Measurements from ENCODE around the gene C15orf61.

The C15orf61 gene

DNA sequence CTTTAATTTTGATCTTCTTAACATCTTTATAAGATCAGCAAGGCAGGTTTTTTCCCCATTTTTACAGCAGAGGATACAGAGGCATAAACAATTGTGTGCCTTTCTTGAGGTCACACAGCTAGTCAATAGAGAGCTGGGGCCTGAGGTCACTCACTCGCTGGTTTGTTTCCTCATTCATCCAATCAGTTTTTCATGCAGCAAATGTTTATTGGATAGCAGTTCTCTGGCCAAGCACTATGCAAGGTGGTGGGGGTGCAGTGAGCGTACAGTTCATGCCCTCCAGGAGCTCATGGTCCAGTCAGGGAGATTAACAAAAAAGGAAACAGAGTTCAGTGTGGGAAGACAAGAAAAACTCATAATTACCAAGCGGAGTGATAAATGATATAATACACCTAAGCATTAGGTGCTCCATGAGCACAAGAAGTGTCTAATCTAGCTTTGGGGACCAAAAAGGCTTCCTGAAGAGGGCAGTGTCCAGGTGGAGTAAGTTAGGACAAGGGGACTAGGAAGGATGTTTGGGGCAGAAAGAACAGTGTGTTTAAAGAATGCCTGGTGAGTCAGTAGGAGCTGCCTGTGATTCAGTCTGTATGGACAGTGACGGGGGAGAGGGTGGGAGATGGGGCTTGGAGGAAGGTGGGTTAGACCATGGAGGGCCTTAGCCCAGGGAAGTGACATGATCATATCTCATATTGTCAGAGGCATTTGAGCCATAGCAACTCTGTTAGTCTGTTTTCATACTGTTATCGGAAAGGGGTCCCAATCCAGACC, 50.9 kb downstream of the C15orf61 start:
- no peak for DNase-seq (ENCODE audit: low spot score in 2 of 2)
- H3K4me3 Mint-ChIP-seq: no peak overlapping the region
- H3K4me1 Mint-ChIP-seq: peaks cover 4% of the 10 kb centered on the region
- no peak overlapping the region for H3K27ac Mint-ChIP-seq
- no peaks in the 10 kb centered on the region for H3K27me3 Mint-ChIP-seq
- no peaks in the 10 kb centered on the region for H3K9me3 Mint-ChIP-seq
- peaks cover 25% of the 10 kb centered on the region for H3K36me3 Mint-ChIP-seq
- ATAC-seq (ENCODE audit: low read depth): no peak

DNA sequence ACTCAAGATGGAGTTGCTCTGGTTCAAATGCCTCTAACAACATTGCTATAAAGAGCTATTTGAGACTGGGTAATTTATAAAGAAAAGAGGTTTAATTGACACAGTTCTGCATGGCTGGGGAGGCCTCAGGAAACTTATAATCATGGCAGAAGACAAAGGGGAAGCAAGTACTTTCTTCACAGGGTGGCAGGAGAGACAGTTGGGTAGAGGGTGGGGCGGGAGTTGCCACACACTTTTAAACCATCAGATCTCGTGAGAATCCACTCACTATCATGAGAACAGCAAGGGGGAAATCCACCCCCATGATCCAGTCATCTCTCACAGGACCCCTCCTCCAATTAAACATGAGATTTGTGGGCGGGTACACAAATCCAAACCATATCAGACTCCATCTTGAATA, 52.3 kb downstream of the C15orf61 start:
- H3K4me1 Mint-ChIP-seq: peaks cover 4% of the 10 kb centered on the region
- no peak overlapping the region for H3K4me3 Mint-ChIP-seq
- no peak for DNase-seq (ENCODE audit: low spot score in 2 of 2)
- no peaks in the 10 kb centered on the region for H3K27me3 Mint-ChIP-seq
- H3K27ac Mint-ChIP-seq: no peak overlapping the region
- no peak for ATAC-seq (ENCODE audit: low read depth)
- H3K36me3 Mint-ChIP-seq: peaks cover 22% of the 10 kb centered on the region
- no peaks in the 10 kb centered on the region for H3K9me3 Mint-ChIP-seq

DNA sequence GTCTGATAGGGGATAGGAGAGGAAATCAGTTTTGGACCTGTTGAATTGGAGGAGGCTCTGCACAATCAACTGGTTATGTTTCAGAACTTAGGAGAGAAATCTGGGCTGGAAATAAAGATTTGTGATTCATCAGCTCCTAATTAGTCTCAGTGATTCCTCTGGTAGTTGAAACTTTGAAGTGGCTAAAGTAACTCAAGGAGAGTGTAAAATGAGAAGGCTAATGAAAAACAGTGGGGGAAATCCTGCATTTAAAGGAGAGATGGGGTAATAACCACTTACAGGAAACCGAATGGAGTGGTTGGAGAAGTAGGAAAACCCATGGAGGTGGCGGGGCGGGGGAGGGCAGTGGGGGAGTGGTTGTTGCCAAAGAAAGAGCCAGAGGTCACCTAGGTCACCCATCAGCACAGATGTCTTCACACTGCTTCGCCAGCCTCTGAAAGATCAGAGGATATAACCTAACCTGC, 54.1 kb downstream of the C15orf61 start:
- Mint-ChIP-seq H3K9me3 (no peaks in the 10 kb centered on the region), H3K36me3 (peaks cover 18% of the 10 kb centered on the region), H3K27ac (no peak overlapping the region), H3K4me3 (no peak overlapping the region), H3K27me3 (no peaks in the 10 kb centered on the region), H3K4me1 (peaks cover 4% of the 10 kb centered on the region)
- ATAC-seq (ENCODE audit: low read depth) (no peak), DNase-seq (ENCODE audit: low spot score in 2 of 2) (no peak)

DNA sequence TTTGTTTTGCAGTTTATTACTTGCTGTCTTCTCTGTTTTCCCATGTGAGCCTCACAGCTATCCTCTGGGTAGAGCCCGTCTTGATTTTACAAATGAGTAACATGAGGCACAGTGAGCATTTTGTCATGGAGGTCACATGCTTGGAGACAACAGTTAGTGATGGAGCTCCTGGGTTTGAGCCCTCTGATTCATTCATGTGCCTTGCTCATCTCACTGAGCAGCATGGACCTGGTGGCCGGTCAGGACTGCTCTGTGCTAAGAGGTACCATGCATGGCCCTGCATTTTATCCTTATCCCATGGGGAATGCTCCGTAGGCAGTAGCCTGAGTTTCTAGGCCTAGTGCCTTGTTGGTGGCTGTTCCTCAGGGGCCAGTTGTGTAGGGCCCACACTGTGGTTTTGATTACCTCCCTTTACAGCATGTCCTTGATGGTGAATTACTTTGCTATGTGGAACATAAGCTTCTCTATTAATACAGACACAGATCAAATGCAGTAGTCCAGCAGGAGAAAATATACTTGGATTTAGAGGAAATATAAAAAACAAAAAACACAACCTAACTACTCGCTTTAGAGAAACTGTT, 57.2 kb downstream of the C15orf61 start:
- H3K4me3 Mint-ChIP-seq: no peak overlapping the region
- no peak overlapping the region for H3K27ac Mint-ChIP-seq
- H3K9me3 Mint-ChIP-seq: no peaks in the 10 kb centered on the region
- DNase-seq (ENCODE audit: low spot score in 2 of 2) (no peak), ATAC-seq (ENCODE audit: low read depth) (no peak)
- H3K27me3 Mint-ChIP-seq: no peaks in the 10 kb centered on the region
- H3K4me1 Mint-ChIP-seq: peaks cover 7% of the 10 kb centered on the region
- H3K36me3 Mint-ChIP-seq: peaks cover 11% of the 10 kb centered on the region

DNA sequence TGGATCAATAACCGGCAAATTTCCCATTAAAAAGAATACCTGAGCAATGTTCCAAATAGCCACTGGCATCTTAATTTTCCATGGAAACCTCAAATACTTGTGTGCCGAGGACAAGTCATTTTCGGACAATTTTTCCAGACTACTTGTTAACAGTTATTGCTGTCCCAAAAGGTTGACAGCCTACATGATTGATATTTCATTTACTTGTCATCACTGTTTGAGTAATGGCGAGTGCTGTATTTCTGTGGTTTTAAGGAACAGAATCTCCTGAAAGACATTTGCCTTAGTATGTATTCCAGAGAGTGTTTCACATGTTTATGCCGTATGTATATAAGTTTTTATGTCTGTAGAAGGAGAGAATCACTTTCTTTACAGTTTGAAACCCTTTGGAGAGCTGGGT, 58.2 kb downstream of the C15orf61 start:
- peaks cover 8% of the 10 kb centered on the region for H3K36me3 Mint-ChIP-seq
- ATAC-seq (ENCODE audit: low read depth): no peak
- no peaks in the 10 kb centered on the region for H3K27me3 Mint-ChIP-seq
- no peaks in the 10 kb centered on the region for H3K9me3 Mint-ChIP-seq
- peaks cover 7% of the 10 kb centered on the region for H3K4me1 Mint-ChIP-seq
- H3K4me3 Mint-ChIP-seq: no peak overlapping the region
- H3K27ac Mint-ChIP-seq: no peak overlapping the region
- no peak for DNase-seq (ENCODE audit: low spot score in 2 of 2)
